NCI-H146 treated with DMSO at 0.1 percent for 48 hours (cell line): ENCODE measurements around the gene GABRR2.
"Not testable (repeated sequence)": the region's sequence is repeated elsewhere in the genome, so short reads cannot be mapped to it uniquely, and the experiment has no call there.

ENCODE experiments used
- DNase-seq: peaks from one replicate; lab custom pipeline; 2025; ENCODE audit not compliant: unreplicated experiment; lab: John Stamatoyannopoulos, UW

GABRR2 gene

GRCh38 chr6:89260310-89260709, 54.8 kb downstream of the GABRR2 start:
- no peak for DNase-seq

- no peak for DNase-seq
Observed at GRCh38 chr6:89258912-89259311, 56.2 kb downstream of the GABRR2 start.

- no peak for DNase-seq
Observed at GRCh38 chr6:89257781-89258180, 57.3 kb downstream of the GABRR2 start.

GRCh38 chr6:89257346-89257745, 57.8 kb downstream of the GABRR2 start:
- DNase-seq = no peak

GRCh38 chr6:89255417-89255816, 59.7 kb downstream of the GABRR2 start:
- DNase-seq = no peak

GRCh38 chr6:89254569-89254968, 60.5 kb downstream of the GABRR2 start:
- no peak for DNase-seq

GRCh38 chr6:89252907-89253306, 62.2 kb downstream of the GABRR2 start:
- DNase-seq = no peak

- no peak for DNase-seq
Observed at GRCh38 chr6:89251976-89252375, 63.1 kb downstream of the GABRR2 start.

GRCh38 chr6:89251170-89251569, 63.9 kb downstream of the GABRR2 start:
- DNase-seq = no peak

GRCh38 chr6:89250239-89250638, 64.9 kb downstream of the GABRR2 start:
- no peak for DNase-seq

- DNase-seq = no peak
Observed at GRCh38 chr6:89244241-89244985, 70.7 kb downstream of the GABRR2 start.

GRCh38 chr6:89243331-89243629, 71.8 kb downstream of the GABRR2 start:
- DNase-seq = no peak

GRCh38 chr6:89242574-89243330, 72.3 kb downstream of the GABRR2 start:
- DNase-seq = peak; percentile 56

- DNase-seq = no peak
Observed at GRCh38 chr6:89239338-89239737, 75.8 kb downstream of the GABRR2 start.

GRCh38 chr6:89237158-89237557, 77.9 kb downstream of the GABRR2 start:
- DNase-seq = no peak

- DNase-seq = not testable (repeated sequence)
Observed at GRCh38 chr6:89233605-89234004, 81.5 kb downstream of the GABRR2 start.

GRCh38 chr6:89222712-89223039, 92.4 kb downstream of the GABRR2 start:
- DNase-seq = no peak

GRCh38 chr6:89221971-89222711, 93.0 kb downstream of the GABRR2 start:
- DNase-seq = no peak

- DNase-seq = no peak
Observed at GRCh38 chr6:89221129-89221528, 94.0 kb downstream of the GABRR2 start.

- DNase-seq = no peak
Observed at GRCh38 chr6:89217299-89217910, 97.7 kb downstream of the GABRR2 start, which contains the start of gene GABRR1. Gene GABRR1, minus strand, starts transcription at chr6:89217358. Its CDS starts 36 bp downstream, at chr6:89217322.

- no peak for DNase-seq
Observed at GRCh38 chr6:89216411-89216810, 98.7 kb downstream of the GABRR2 start.

- DNase-seq = no peak
Observed at GRCh38 chr6:89215391-89215790, 99.7 kb downstream of the GABRR2 start.
